Mesodermal cell (in vitro differentiated cells): ENCODE results near the gene BCAN.
"Not testable (repeated sequence)": the region's sequence is repeated elsewhere in the genome, so short reads cannot be mapped to it uniquely, and the experiment has no call there.

Experiments
- H3K27ac ChIP-seq: 2 replicates; pipeline ENCODE4 v1.7.0; 2013; ENCODE audit warnings: mild to moderate bottlenecking, low read depth, low read length, moderate library complexity; ENCODE audit not compliant: severe bottlenecking
- H3K36me3 ChIP-seq: 2 replicates; pipeline ENCODE4 v1.7.1; 2013; ENCODE audit warnings: mild to moderate bottlenecking, low read length, moderate library complexity; ENCODE audit not compliant: control insufficient read depth, insufficient read depth
- H3K4me1 ChIP-seq: one replicate; pipeline ENCODE4 v1.7.1; 2013; ENCODE audit warnings: mild to moderate bottlenecking, low read length; ENCODE audit not compliant: insufficient read depth, control insufficient read depth, poor library complexity, severe bottlenecking
- H3K4me3 ChIP-seq: 2 replicates; pipeline ENCODE4 v1.7.0; 2013; ENCODE audit warnings: low read length, control low read depth, mild to moderate bottlenecking; ENCODE audit not compliant: insufficient read depth, poor library complexity, severe bottlenecking; ENCODE audit errors: extremely low read depth
- H3K9me3 ChIP-seq: 2 replicates; pipeline ENCODE4 v1.7.1; 2013; ENCODE audit warnings: mild to moderate bottlenecking, low read length, moderate library complexity; ENCODE audit not compliant: control insufficient read depth
- WGBS, 2 experiments: methylation state at CpG; one replicate each; pipeline ENCODE4 v1.1.5; 2013; ENCODE audit warnings: missing lambda C conversion rate in 2 of 2; ENCODE audit not compliant: insufficient coverage in 2 of 2; 5-methylcytosine and 5-hydroxymethylcytosine counted together

The BCAN gene

DNA sequence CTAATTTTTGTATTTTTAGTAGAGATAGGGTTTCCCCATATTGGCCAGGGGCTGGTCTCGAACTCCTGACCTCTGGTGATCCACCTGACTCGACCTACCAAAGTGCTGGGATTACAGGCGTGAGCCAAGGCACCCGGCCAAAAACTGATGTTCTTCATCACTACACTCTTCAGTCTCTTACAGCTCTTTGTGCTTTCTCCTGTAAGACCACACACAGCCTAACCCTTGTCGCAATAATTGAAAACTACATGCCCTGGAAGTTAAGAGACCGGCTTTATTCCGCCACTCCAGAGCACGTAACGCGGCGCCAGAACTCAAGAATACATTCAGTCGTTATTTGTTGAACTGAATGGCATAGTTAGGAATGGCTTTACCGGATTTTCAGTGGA is 41.2 kb upstream of the BCAN start:
- H3K9me3 ChIP-seq: no peaks in the 10 kb centered on the region
- 1 to 5% methylated on average over 12 to 13 of the region's 13 CpGs for WGBS, 2 experiments
- H3K4me3 ChIP-seq: peak overlapping the region; percentile 75
- peak overlapping the region; percentile 85 for H3K27ac ChIP-seq
- H3K4me1 ChIP-seq: no peaks in the 10 kb centered on the region
- peaks cover 40% of the 10 kb centered on the region for H3K36me3 ChIP-seq

GRCh38 chr1:156601122-156601830 is 40.6 kb upstream of the BCAN start, which contains the start of gene GPATCH4:
GPATCH4 (minus strand) TSS chr1:156601479.
- Histone ChIP-seq H3K4me1 (no peaks in the 10 kb centered on the region), H3K36me3 (peaks cover 34% of the 10 kb centered on the region), H3K4me3 (peak within 1 kb of the TSS; percentile 75), H3K9me3 (no peaks in the 10 kb centered on the region), H3K27ac (peak within 1 kb of the TSS; percentile 85)
- WGBS, 2 experiments: 0 to 1% methylated on average over 35 of the region's 35 CpGs

GRCh38 chr1:156601892-156602291 is 40.0 kb upstream of the BCAN start:
- peaks cover 29% of the 10 kb centered on the region for H3K36me3 ChIP-seq
- WGBS, 2 experiments: 90 to 92% methylated on average over 9 to 11 of the region's 12 CpGs
- H3K9me3 ChIP-seq: no peaks in the 10 kb centered on the region
- H3K4me1 ChIP-seq: no peaks in the 10 kb centered on the region
- peak overlapping the region; percentile 75 for H3K4me3 ChIP-seq
- H3K27ac ChIP-seq: peak overlapping the region; percentile 85

GRCh38 chr1:156602557-156602993 is 39.3 kb upstream of the BCAN start:
- no peak overlapping the region for H3K4me3 ChIP-seq
- peaks cover 22% of the 10 kb centered on the region for H3K36me3 ChIP-seq
- H3K9me3 ChIP-seq: no peaks in the 10 kb centered on the region
- H3K27ac ChIP-seq: no peak overlapping the region
- 41 to 44% methylated on average over 8 of the region's 10 CpGs for WGBS, 2 experiments
- H3K4me1 ChIP-seq: no peaks in the 10 kb centered on the region

GRCh38 chr1:156607344-156607743 is 34.6 kb upstream of the BCAN start:
- not testable (repeated sequence) for H3K4me1 ChIP-seq, H3K4me3 ChIP-seq, H3K36me3 ChIP-seq, H3K27ac ChIP-seq, H3K9me3 ChIP-seq
- WGBS, 2 experiments: 94% methylated on average over 4 of the region's 4 CpGs; no CpG with 5 or more reads in 1 of the 2 experiments

GRCh38 chr1:156608036-156608674 is 33.8 kb upstream of the BCAN start:
- Histone ChIP-seq H3K36me3 (no peaks in the 10 kb centered on the region), H3K27ac (no peak overlapping the region), H3K9me3 (no peaks in the 10 kb centered on the region), H3K4me1 (no peaks in the 10 kb centered on the region), H3K4me3 (no peak overlapping the region)
- WGBS, 2 experiments: 44 to 46% methylated on average over 6 of the region's 7 CpGs

DNA sequence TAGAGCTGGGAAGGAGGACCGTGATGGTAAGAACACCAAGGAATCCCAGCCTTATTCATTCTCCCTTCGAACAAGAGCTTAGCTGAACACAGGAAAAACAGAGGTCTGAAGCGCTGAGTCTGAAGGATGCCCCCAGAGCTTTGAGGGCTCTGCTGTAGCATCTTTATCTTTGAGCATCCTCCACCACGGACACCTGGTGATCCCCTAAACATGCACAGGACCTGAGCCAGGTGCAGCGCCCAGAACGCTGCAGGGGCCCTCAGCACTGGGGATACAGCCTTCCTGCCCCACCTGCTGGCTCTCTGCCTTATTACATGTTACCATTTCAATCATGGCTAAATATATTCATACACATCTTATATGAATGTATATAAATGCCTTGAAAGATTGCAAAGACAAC is 32.9 kb upstream of the BCAN start:
- Histone ChIP-seq H3K4me3 (no peak overlapping the region), H3K36me3 (no peaks in the 10 kb centered on the region), H3K9me3 (no peaks in the 10 kb centered on the region), H3K4me1 (no peaks in the 10 kb centered on the region), H3K27ac (no peak overlapping the region)
- WGBS, 2 experiments: 43 to 82% methylated on average over 2 to 6 of the region's 6 CpGs

- H3K9me3 ChIP-seq, H3K36me3 ChIP-seq, H3K4me1 ChIP-seq, H3K4me3 ChIP-seq, H3K27ac ChIP-seq: not testable (repeated sequence)
- 94% methylated on average over 4 to 6 of the region's 9 CpGs for WGBS, 2 experiments
Measured at GRCh38 chr1:156610072-156610471, 31.8 kb upstream of the BCAN start.

- Histone ChIP-seq H3K4me3 (no peak overlapping the region), H3K4me1 (peaks cover 7% of the 10 kb centered on the region), H3K36me3 (no peaks in the 10 kb centered on the region), H3K27ac (no peak overlapping the region), H3K9me3 (no peaks in the 10 kb centered on the region)
- WGBS, 2 experiments: 56 to 70% methylated on average over 2 of the region's 3 CpGs
Measured at GRCh38 chr1:156612666-156613065, 29.3 kb upstream of the BCAN start.

- Histone ChIP-seq H3K4me3 (no peak overlapping the region), H3K27ac (peak overlapping the region; percentile 62), H3K4me1 (peaks cover 7% of the 10 kb centered on the region), H3K36me3 (no peaks in the 10 kb centered on the region), H3K9me3 (no peaks in the 10 kb centered on the region)
- 100% methylated on average over 2 of the region's 4 CpGs; no CpG with 5 or more reads in 1 of the 2 experiments for WGBS, 2 experiments
Measured at GRCh38 chr1:156615946-156616345, 26.0 kb upstream of the BCAN start.

DNA sequence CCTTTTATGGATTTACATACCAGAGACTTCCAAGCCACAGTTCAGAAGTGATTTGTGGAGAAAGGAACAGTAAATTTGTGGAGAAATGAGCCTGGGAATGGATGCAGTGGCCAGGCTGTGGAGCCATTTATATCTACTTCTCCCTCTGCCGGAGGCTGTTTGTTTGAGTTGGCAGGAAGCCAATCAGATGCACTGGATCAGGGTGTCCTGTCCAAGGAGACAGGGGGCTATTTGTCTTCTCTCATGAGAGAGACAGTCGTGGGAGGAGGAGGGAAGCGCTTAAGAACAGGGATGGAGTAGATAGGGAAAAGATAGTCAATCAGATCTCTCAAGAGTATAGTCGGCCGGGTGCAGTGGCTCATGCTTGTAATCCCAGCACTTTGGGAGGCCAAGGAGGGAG is 25.5 kb upstream of the BCAN start:
- Histone ChIP-seq H3K27ac (peak overlapping the region; percentile 62), H3K4me1 (peaks cover 7% of the 10 kb centered on the region), H3K9me3 (no peaks in the 10 kb centered on the region), H3K36me3 (no peaks in the 10 kb centered on the region), H3K4me3 (no peak overlapping the region)
- 45 to 63% methylated on average over 4 to 5 of the region's 5 CpGs for WGBS, 2 experiments
